ENCODE data around the gene RAD51B.
"Not testable (repeated sequence)": the region's sequence is repeated elsewhere in the genome, so short reads cannot be mapped to it uniquely, and the experiment has no call there.

Gene RAD51B

DNA sequence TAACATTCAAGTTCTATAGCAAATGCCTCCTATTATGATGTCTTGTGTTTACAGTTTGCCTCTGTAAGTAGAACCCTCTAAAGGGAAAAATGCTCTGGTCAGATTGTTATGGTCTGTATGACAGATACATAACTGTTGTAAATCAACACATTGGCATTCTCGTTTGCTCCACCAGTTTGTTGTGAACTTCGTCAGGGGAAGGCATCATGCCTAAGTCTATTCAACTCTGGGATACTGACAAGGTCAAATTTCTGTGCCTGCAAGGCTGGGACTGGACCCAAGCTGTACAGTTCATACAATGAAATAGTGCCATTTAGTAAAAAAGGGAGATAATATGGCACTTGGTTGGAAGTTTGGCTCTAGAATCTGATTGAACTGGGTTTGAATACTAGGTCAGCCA, 392.3 kb downstream of the RAD51B start:
- no peak overlapping the region for H3K27ac ChIP-seq
- no peak for TF ChIP-seq ZFX (IDR thresholded peaks at IDR 0.05)
- TF ChIP-seq, protein P1, sequence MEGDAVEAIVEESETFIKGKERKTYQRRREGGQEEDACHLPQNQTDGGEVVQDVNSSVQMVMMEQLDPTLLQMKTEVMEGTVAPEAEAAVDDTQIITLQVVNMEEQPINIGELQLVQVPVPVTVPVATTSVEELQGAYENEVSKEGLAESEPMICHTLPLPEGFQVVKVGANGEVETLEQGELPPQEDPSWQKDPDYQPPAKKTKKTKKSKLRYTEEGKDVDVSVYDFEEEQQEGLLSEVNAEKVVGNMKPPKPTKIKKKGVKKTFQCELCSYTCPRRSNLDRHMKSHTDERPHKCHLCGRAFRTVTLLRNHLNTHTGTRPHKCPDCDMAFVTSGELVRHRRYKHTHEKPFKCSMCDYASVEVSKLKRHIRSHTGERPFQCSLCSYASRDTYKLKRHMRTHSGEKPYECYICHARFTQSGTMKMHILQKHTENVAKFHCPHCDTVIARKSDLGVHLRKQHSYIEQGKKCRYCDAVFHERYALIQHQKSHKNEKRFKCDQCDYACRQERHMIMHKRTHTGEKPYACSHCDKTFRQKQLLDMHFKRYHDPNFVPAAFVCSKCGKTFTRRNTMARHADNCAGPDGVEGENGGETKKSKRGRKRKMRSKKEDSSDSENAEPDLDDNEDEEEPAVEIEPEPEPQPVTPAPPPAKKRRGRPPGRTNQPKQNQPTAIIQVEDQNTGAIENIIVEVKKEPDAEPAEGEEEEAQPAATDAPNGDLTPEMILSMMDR (conservative IDR thresholded peaks at IDR 0.05): no peak

- no peak overlapping the region for H3K27ac ChIP-seq
- TF ChIP-seq ZFX (IDR thresholded peaks at IDR 0.05): no peak
Measured at GRCh38 chr14:68212361-68212760, 392.8 kb downstream of the RAD51B start.

- TF ChIP-seq, protein P1 (conservative IDR thresholded peaks at IDR 0.05): no peak
- no peak for TF ChIP-seq ZFX (IDR thresholded peaks at IDR 0.05)
- no peak overlapping the region for H3K27ac ChIP-seq
Measured at GRCh38 chr14:68214431-68214830, 394.9 kb downstream of the RAD51B start.

GRCh38 chr14:68215629-68216028, 396.1 kb downstream of the RAD51B start:
- TF ChIP-seq, protein P1 (conservative IDR thresholded peaks at IDR 0.05): no peak
- TF ChIP-seq ZFX (IDR thresholded peaks at IDR 0.05): no peak
- no peak overlapping the region for H3K27ac ChIP-seq

DNA sequence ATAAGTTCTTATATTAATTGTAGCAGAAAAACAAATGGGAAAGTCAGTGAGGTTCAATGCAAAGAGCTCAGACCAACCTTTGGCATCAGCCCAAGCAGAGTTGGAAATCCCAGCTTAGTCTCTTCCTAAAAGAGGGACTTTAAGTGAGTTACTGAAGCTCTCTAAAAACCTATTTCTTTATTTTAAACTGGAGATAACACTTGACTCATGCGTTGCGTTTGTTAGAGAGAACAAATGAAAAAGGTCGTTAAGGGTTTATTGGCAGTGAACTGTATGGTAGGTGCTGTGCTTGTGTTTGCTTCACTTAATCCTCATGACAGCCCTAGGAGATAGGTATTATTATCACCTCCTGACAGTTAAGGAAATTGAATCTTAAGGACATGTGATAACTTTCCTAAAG, 396.5 kb downstream of the RAD51B start:
- no peak overlapping the region for H3K27ac ChIP-seq
- TF ChIP-seq, protein P1 (conservative IDR thresholded peaks at IDR 0.05): no peak
- TF ChIP-seq ZFX (IDR thresholded peaks at IDR 0.05): no peak

GRCh38 chr14:68216957-68217356, 397.4 kb downstream of the RAD51B start:
- H3K27ac ChIP-seq: no peak overlapping the region
- TF ChIP-seq, protein P1 (conservative IDR thresholded peaks at IDR 0.05): no peak
- TF ChIP-seq ZFX (IDR thresholded peaks at IDR 0.05): no peak

DNA sequence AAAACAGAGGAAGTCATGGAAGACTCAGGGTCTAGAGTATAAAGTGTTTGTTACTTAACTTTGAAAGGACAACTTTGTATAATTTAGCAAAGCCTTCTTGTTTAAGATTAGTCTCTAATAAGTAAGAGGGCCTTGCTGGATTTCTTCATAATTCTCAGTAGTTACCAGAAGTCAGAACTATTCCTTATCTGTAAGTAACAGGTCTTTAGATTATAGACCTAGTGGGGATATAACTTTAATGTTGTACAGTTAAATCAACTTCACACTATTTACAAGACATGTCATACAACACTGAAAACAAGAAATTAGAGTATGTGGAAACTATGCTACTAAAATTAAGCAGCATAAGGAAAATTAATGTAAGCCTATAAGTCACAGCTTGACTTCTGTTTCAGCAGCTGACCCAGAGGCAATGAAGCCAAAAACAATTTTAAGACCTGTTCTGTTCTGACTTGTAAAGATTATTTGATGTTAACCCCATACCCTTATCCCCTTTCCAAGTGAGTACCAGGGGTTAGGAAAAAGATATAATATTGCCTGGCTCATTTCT, 398.3 kb downstream of the RAD51B start:
- no peak overlapping the region for H3K27ac ChIP-seq
- TF ChIP-seq, protein P1 (conservative IDR thresholded peaks at IDR 0.05): no peak
- TF ChIP-seq ZFX (IDR thresholded peaks at IDR 0.05): no peak

- no peak overlapping the region for H3K27ac ChIP-seq
- TF ChIP-seq, protein P1 (conservative IDR thresholded peaks at IDR 0.05): no peak
- no peak for TF ChIP-seq ZFX (IDR thresholded peaks at IDR 0.05)
Measured at GRCh38 chr14:68219407-68219806, 399.8 kb downstream of the RAD51B start.

DNA sequence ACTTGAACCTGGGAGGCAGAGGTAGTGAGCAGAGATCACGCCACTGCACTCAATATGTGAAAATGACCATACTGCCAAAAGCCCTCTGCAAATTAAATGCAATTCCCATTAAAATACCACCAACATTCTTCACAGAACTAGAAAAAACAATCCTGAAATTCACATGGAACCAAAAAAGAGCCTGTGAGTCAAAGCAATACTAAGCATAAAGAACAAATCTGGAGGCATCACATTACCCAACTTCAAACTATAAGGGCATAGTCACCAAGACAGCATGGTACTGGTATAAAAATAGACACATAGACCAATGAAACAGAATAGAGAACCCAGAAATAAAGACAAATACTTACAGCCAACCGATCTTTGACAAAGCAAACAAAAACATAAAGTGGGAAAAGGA, 401.5 kb downstream of the RAD51B start:
- not testable (repeated sequence) for H3K27ac ChIP-seq

All from C4-2B (cell line).